HEK293 (cell line): ENCODE results near the gene VGLL4.

Experiments used
- GLI2 ChIP-seq: fragments of 450-650 bp; formaldehyde crosslinking; IDR thresholded peaks from 2 replicates; pipeline ENCODE4; 2017; ENCODE audit warnings: missing biosample characterization, missing genetic modification characterization, low read depth, borderline replicate concordance
- HOXD13 ChIP-seq: sonication (generic); formaldehyde crosslinking; IDR thresholded peaks from 2 replicates; pipeline ENCODE4 v1.8.0; 2022; ENCODE audit warnings: missing genetic modification reagents, borderline replicate concordance
- TCF7L2 ChIP-seq: IDR thresholded peaks from 2 replicates; pipeline ENCODE4 v1.6.1; 2011; ENCODE audit warnings: low read depth, mild to moderate bottlenecking, inconsistent platforms, low read length, moderate library complexity, borderline replicate concordance
- YY1 ChIP-seq: fragments of 450-650 bp; formaldehyde crosslinking; IDR thresholded peaks from 2 replicates; pipeline ENCODE4 v1.5.1; 2018; ENCODE audit warnings: missing biosample characterization, missing genetic modification characterization
- ZFP41 ChIP-seq: fragments of 450-650 bp; formaldehyde crosslinking; IDR thresholded peaks from 2 replicates; pipeline ENCODE4 v1.5.1; 2016; ENCODE audit warnings: missing biosample characterization, missing genetic modification characterization, borderline replicate concordance
- ZNF239 ChIP-seq: fragments of 450-650 bp; formaldehyde crosslinking; IDR thresholded peaks from 2 replicates; pipeline ENCODE4 v1.5.1; 2016; ENCODE audit warnings: missing biosample characterization, missing genetic modification characterization
- ZNF791 ChIP-seq: fragments of 450-650 bp; formaldehyde crosslinking; IDR thresholded peaks from 2 replicates; pipeline ENCODE4 v1.5.1; 2016; ENCODE audit warnings: missing biosample characterization, missing genetic modification characterization
- TF ChIP-seq, protein P1 (sequence below): fragments of 450-650 bp; formaldehyde crosslinking; IDR thresholded peaks from 2 replicates; pipeline ENCODE4 v1.5.1; 2016; ENCODE audit warnings: missing biosample characterization, missing genetic modification characterization
- TF ChIP-seq, protein P2 (sequence below): fragments of 450-650 bp; formaldehyde crosslinking; IDR thresholded peaks from 2 replicates; pipeline ENCODE4 v1.5.1; 2016; ENCODE audit warnings: missing biosample characterization, missing genetic modification characterization
- TF ChIP-seq, protein P3 (sequence below): fragments of 450-650 bp; formaldehyde crosslinking; IDR thresholded peaks from 2 replicates; pipeline ENCODE4 v1.5.1; 2016; ENCODE audit warnings: missing biosample characterization, missing genetic modification characterization
- TF ChIP-seq, protein P4 (sequence below): fragments of 450-650 bp; formaldehyde crosslinking; IDR thresholded peaks from 2 replicates; pipeline ENCODE4 v1.5.1; 2016; ENCODE audit warnings: missing biosample characterization, missing genetic modification characterization
- TF ChIP-seq, protein P5 (sequence below): fragments of 450-650 bp; formaldehyde crosslinking; IDR thresholded peaks from 2 replicates; pipeline ENCODE4 v1.5.1; 2017; ENCODE audit warnings: missing biosample characterization, missing genetic modification characterization
- TF ChIP-seq, protein P6 (sequence below): fragments of 450-650 bp; formaldehyde crosslinking; IDR thresholded peaks from 2 replicates; pipeline ENCODE4 v1.5.1; 2017; ENCODE audit warnings: missing biosample characterization, missing genetic modification characterization

DNA sequence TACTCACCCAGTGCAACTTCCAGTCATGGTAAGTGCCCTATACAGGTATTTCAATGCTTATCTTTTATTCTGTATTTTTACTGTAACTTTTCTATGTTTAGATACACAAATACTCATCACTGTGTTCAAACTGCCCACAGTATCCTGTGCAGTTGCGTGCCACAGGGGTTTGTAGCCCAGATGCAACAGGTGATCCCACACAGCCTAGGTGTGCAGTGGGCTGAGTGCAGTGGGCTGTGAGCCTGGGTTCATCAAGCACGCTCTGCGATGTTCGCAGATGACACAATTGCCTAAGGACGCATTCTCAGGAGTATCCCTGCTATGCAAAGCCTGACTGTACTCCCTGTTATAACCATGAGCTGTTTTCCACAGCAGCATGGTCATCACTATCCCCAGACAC lies 36.2 kb upstream of the VGLL4 start:
- TF ChIP-seq, protein P1, sequence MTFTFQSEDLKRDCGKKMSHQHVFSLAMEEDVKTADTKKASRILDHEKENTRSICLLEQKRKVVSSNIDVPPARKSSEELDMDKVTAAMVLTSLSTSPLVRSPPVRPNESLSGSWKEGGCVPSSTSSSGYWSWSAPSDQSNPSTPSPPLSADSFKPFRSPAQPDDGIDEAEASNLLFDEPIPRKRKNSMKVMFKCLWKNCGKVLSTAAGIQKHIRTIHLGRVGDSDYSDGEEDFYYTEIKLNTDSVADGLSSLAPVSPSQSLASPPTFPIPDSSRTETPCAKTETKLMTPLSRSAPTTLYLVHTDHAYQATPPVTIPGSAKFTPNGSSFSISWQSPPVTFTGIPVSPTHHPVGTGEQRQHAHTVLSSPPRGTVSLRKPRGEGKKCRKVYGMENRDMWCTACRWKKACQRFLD = no peak
- TF ChIP-seq, protein P2, sequence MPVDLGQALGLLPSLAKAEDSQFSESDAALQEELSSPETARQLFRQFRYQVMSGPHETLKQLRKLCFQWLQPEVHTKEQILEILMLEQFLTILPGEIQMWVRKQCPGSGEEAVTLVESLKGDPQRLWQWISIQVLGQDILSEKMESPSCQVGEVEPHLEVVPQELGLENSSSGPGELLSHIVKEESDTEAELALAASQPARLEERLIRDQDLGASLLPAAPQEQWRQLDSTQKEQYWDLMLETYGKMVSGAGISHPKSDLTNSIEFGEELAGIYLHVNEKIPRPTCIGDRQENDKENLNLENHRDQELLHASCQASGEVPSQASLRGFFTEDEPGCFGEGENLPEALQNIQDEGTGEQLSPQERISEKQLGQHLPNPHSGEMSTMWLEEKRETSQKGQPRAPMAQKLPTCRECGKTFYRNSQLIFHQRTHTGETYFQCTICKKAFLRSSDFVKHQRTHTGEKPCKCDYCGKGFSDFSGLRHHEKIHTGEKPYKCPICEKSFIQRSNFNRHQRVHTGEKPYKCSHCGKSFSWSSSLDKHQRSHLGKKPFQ (tag by site-specific recombination) = no peak
- no peak for TF ChIP-seq GLI2 (tag by site-specific recombination)
- TF ChIP-seq, protein P3, sequence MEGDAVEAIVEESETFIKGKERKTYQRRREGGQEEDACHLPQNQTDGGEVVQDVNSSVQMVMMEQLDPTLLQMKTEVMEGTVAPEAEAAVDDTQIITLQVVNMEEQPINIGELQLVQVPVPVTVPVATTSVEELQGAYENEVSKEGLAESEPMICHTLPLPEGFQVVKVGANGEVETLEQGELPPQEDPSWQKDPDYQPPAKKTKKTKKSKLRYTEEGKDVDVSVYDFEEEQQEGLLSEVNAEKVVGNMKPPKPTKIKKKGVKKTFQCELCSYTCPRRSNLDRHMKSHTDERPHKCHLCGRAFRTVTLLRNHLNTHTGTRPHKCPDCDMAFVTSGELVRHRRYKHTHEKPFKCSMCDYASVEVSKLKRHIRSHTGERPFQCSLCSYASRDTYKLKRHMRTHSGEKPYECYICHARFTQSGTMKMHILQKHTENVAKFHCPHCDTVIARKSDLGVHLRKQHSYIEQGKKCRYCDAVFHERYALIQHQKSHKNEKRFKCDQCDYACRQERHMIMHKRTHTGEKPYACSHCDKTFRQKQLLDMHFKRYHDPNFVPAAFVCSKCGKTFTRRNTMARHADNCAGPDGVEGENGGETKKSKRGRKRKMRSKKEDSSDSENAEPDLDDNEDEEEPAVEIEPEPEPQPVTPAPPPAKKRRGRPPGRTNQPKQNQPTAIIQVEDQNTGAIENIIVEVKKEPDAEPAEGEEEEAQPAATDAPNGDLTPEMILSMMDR (tag by site-specific recombination) = no peak
- TF ChIP-seq ZNF239 = no peak
- TF ChIP-seq ZFP41 (tag by site-specific recombination) = no peak
- TF ChIP-seq, protein P4, sequence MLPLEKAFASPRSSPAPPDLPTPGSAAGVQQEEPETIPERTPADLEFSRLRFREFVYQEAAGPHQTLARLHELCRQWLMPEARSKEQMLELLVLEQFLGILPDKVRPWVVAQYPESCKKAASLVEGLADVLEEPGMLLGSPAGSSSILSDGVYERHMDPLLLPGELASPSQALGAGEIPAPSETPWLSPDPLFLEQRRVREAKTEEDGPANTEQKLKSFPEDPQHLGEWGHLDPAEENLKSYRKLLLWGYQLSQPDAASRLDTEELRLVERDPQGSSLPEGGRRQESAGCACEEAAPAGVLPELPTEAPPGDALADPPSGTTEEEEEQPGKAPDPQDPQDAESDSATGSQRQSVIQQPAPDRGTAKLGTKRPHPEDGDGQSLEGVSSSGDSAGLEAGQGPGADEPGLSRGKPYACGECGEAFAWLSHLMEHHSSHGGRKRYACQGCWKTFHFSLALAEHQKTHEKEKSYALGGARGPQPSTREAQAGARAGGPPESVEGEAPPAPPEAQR = no peak
- TF ChIP-seq HOXD13 (CRISPR knock-in tag) = no peak
- no peak for TF ChIP-seq ZNF791
- TF ChIP-seq, protein P5, sequence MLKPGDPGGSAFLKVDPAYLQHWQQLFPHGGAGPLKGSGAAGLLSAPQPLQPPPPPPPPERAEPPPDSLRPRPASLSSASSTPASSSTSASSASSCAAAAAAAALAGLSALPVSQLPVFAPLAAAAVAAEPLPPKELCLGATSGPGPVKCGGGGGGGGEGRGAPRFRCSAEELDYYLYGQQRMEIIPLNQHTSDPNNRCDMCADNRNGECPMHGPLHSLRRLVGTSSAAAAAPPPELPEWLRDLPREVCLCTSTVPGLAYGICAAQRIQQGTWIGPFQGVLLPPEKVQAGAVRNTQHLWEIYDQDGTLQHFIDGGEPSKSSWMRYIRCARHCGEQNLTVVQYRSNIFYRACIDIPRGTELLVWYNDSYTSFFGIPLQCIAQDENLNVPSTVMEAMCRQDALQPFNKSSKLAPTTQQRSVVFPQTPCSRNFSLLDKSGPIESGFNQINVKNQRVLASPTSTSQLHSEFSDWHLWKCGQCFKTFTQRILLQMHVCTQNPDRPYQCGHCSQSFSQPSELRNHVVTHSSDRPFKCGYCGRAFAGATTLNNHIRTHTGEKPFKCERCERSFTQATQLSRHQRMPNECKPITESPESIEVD (tag by site-specific recombination) = no peak
- TF ChIP-seq, protein P6, sequence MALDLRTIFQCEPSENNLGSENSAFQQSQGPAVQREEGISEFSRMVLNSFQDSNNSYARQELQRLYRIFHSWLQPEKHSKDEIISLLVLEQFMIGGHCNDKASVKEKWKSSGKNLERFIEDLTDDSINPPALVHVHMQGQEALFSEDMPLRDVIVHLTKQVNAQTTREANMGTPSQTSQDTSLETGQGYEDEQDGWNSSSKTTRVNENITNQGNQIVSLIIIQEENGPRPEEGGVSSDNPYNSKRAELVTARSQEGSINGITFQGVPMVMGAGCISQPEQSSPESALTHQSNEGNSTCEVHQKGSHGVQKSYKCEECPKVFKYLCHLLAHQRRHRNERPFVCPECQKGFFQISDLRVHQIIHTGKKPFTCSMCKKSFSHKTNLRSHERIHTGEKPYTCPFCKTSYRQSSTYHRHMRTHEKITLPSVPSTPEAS = no peak
- no peak for TF ChIP-seq TCF7L2
- TF ChIP-seq YY1 (tag by site-specific recombination) = no peak
